Iris pigment epithelial cell (primary cell): ENCODE data around the gene NDUFA11.

Experiments
- DNase-seq: peaks from one replicate; pipeline ENCODE4 v3.0.0-alpha.2; 2011; ENCODE audit warnings: low read depth

The NDUFA11 gene

DNA sequence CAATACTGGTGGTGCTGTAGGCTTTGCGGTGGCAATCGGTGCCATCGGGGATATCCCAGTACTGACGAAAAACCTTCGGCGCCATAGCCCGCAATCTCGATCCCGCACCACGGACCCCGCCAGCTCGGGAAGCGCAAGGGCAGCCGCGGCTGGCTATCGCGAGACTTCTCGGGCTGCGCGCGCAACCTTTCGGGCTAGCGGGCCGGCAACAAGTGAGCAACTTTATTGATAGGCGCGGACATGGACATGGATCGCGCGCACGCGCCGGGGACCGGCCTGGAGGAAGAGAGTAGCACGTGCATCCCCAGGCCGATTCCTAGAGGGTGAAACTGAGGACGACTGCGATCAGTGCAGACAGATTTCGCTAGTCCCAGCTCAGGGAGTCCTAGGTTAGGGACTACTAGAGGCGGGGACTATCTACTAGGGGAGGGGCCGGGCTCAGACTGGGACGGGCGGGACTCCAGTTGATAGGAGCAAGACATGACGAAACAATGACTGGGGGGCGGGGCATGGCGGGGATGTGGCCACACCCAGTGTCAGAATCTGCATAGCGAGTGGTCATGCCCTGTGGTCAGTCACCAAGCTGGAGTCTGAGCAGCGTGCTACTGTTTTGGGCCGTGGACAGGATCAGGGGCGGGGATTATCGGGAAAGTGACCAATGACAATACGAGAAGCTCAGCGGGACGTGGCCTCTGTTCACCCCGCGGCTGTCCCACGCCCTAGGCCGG, at the start of gene NDUFA11:
TSS of gene NDUFA11 (minus strand) at position 167 of the 728 bp plus-strand sequence. CDS start at position 85, 82 bp downstream.
- DNase-seq, result peak; percentile 95

DNA sequence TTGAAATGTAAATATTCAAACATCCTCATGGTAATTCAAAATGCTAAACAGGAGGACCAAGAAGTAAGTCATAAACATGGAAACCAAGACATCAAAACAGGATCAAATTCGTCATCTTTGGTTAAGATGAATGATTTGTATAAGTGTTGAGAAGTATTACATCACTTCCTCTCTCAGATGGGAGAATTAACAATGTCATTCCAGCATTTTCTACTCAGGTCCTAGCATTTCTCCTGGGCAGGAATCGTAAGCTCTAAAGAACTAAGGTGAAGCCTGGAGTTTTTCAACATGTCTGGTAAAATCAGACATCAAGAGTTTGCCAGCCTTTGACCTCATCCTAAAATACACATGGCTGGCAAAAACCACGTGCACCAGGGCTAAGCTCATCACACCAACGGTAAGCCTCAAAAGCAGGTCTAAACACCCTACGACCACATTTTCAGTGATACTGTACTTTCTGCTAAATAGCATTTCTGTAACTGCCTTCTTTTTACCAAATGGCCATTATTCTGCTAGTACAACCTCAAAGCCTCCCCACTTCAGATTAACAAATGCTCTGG, 49.5 kb upstream of the NDUFA11 start:
- peak; percentile 41 for DNase-seq

DNA sequence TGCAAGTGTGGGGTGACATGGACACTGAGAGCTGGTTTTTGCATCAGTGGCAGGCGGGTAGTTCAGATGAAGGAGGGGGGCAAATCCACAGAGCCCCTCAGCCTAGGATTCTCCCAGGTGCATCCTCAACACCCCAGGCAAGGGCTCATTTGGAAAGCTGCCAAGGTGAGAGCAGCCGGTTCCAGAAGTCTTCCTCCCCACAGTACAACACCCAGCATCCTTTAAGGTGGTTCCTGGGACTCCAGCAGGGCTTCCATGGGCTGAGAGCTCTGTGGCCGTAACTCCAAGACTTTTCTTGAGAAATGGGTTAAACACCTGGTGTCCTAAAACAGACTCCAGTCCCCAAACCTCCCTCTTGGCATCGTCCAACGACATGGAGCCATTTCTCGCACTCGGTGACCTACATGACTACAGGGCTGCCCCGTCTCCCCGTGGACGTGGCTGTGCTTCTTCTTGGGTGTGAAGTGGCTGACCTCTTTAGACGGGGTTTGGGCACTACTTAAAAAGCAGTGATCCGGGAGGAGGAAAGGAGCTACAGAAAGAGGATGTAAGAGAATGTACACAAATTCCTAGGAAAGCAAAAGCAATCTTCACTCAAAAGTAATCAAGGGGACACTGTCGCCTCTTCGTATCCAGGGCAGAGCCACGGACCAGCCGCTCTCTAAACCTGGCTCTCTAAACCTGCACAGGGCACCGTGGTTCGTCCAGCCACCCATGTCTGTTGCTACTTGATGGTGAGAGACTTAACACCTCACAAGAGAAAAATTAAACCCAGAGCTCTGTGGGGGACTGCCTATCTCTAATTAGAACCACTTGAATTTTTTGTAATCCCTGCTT, 48.8 kb upstream of the NDUFA11 start:
- DNase-seq, result no peak

DNA sequence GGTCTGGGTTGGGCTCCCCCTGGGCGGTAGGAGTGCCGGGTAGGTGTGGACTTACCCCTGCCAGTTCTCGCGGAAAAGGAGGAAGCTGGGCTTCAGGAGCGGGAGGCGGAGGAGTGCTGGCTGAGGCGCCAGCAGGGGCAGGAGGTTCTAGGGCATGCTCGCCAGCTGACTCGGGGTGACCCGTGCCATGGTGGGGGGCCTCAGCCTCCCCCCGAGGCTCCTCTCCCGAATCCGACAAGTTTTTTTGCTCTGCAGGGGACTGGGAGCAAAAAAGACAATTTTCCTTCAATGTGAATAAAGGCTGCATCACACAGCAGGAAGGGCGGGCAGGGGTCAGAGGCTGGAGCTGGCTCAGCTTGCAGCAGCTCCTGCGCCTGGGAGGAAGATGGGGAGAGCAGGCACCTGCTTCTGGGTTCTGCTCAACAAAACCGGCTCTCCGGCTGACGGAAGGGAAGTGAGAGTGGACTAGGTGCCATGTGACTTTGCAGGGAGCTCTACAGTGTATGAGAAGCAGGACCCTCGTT, 47.8 kb upstream of the NDUFA11 start:
- no peak for DNase-seq

DNA sequence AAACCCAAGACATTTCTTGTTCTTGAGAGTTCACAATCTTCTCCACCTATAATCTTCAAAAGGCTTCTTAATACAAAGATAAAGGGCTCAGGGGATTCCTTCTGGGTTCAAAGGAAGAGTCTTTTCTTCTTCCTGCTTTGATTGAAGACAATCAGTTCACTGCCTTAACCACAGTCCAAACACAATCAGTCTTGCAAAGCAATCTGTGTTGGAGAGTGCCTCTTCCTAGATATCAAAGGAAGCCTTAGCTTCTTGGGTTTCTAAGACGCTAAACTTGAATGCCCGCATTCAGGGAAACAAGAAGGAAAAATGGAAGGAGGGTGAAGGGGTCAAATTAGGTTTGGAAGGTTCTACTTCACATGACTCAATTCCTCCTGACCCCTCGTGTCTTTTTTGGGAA, 47.2 kb upstream of the NDUFA11 start:
- DNase-seq, result no peak

DNA sequence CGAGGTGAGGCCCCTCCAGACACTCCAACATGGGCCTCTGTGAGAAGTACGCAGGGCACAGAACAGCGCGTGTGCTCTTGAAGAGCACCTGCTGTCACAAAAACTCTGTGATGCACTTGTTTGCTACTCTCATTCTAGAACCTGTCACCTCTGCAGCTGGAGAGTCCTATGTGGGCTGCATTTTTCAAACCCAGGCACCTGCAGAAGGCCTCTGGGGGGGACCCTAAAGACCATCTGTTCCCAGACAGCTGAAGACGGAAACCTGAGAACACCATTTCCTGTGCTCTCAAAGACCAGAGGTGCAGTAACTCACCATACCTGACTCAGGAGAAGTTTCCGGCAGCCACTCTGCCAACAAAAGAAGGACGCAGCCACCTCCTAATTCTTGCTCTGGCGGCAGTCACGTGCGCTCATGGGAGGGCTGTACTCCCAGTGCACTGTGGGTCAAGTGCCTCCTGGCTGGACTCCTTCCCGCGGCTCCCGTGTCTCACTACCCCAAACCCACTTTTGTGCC, 46.3 kb upstream of the NDUFA11 start:
- DNase-seq, result no peak

DNA sequence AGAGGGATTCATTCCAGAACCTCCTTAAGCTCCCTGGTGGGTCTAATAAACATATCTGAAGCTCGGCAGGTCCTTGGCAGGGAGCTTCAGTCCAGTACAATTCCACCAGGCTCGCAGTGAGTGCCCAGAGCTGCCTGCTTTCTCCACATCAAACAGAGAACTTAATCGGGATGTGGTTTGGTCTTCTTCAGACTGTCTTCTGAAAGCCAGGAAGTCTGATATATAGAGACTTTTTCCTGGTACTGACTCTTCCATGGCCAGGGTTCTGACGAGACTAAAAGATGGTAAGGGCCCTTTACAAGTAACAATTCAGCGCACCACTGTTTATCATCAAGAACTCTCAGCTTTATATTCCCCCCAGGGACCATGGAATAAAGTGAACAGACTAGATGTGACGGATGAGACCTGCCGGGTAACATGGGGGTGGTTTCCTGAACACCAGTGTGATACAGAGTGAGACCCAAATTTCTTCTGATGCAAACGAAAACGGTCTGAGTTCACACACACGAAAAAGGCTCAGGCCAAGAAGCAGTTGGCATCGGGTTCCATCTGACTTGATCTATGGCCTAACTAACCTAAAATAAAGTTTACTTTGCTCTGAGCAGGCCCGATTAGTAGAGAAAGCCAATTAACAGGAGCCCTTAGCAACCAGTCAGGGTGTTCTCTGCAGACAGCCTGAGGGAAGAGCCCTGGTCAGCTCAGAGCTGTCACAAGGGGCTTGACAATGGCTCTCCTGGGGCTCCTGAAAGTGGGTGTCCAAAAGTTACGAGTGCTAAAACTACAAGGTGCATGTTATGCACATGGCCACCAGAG, 45.4 kb upstream of the NDUFA11 start:
- no peak for DNase-seq

DNA sequence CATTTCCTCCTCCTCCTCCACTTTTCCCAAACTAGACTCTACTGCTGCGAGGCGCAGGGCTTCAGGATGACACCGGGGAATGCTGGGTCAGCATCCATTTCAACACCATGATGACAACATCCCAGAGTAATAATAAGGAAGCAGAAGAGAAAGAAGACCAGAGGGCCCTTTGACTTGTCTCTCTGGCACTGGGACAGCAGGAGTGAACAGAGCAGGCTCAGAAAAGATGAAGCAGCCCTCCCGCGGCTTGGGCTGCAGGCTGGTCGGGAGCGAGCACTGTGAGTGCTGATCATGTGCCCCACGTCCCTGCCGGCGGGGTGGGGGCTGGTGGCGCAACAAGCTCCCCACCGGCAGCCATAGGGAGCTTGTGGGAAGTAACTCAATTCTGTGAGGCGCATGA, 43.8 kb upstream of the NDUFA11 start:
- peak; percentile 78 for DNase-seq

DNA sequence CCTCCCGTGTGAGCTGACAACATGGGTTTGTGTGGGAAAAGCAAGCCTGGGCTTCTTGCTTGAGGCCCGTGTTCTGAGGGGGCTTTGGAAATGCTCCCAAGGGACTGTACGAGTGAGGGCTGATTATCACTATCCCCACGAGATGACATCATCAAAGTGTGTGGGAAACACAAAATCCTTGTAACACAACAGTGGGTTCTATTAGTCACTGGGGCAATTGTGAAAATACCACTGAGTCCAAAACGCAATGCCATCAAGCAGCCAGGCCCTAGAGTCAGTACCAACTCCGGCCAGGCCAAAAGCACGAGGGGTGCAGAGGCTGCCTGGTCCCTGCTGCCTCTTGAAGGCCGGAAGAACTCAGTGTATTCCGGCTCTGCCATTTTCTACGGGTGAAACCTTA, 40.0 kb upstream of the NDUFA11 start:
- peak; percentile 72 for DNase-seq

DNA sequence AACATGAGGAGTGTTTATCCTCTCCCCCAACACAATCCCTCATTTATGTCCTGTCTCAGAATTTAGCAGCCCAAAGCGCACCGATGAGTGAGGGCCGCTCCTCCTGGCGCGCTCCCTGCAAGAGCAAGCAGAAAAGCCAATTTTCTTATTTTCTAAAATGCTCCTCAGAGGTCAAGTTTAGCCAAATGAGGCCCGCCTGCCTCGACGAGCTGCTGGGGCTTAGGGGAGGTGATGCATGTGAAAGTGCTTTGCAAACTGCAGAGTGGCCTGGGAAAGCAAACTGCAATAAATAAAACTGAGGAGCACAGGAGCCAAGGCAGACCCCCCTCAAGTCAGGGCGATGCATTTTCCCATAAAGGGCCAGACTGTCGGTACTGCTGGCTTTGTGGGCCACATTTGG, 39.5 kb upstream of the NDUFA11 start:
- DNase-seq, result no peak

DNA sequence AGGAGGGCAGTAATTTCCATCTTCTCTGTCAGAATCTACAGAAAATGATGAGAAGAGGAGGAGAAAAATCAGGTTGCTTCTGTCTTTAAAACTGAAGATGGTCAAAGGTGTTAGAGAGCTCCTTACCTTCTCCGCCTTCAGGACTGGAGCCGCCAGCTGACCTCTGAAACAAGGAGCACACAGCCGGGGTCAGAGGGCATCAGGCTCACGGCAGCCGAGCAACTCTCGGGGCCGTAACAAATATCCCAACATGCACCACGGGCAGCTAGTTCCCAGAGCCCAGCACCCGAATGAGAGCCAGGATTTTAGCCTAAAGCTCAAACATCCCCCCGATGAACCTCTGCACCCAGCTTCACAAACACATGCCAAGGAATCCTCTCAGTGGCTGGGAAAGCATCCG, 38.1 kb upstream of the NDUFA11 start:
- no peak for DNase-seq

DNA sequence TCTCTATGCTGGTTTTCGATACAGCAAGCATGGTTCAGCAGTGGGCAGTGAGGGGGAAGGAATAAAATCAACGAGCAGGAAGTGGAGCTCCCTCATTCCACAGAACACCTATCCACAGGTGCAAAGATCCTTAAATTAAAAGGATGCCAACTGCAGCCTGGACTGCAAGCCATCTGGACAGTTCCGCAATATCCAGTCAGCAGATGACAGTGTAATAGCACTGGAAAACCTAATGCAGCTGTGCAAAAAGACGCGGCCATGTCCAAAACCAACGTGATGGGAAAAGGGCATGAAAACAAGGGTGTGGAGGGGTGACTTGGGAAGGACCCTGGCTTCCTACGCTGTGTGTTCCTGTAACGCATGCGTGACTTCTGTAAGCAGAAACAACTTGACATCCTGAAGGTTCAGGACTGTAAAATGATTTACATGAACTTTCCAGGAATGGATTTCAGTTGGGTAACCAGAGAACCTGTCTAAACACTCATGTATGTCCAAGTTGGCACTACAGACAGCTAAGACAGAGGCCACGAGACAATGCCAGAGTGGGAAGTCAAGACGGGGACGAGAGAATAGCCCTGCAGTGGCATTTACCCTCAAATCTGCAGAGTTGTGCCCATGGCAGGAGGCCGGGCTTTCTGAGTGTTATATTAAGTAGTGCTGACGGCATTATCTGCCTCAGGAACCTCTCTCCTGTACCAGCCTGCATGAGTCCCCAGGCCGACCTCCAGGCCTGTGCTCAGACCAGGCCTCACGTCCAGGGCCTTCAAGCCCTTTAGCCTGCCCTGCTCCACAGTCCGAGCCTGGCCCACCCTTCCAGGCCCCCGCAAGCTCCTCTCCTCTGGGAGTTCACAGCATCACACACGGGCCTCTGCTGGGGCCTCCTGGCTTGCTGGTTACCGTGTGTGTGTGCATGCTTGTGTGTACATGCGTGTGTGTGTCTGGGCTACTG, 36.9 kb upstream of the NDUFA11 start:
- no peak for DNase-seq

DNA sequence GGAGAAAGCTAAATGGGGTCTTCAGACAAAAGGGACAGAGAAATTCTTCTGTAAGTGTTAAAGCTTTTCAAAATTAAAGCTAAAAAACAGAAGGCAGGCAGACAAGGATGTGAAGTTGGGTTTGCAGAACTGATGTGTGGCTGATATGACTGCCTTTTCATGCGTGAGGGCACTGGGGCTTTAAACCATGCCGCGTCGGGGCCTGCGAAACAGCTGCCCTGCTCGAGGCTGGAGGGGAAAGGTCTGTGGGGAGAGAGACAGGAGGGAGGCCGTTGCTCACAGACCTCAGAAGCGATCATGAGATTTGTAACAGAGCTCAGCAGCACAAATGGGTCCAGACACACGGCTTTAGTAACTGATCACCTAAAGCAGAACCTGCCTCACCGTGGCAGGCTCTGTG, 34.0 kb upstream of the NDUFA11 start:
- no peak for DNase-seq

DNA sequence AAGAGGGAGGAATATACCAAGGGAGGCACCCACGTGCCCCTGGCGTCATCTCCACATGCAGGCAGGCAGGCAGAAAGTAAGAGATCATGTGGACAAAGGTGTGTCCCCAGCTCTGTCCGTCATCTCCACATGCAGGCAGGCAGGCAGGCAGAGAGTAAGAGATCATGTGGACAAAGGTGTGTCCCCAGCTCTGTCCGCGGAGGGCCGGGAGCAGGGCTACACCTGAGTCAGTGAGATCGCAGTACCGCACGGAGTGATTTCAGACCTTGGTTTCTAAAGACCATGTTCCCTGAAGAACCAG, 32.7 kb upstream of the NDUFA11 start:
- DNase-seq, result no peak

DNA sequence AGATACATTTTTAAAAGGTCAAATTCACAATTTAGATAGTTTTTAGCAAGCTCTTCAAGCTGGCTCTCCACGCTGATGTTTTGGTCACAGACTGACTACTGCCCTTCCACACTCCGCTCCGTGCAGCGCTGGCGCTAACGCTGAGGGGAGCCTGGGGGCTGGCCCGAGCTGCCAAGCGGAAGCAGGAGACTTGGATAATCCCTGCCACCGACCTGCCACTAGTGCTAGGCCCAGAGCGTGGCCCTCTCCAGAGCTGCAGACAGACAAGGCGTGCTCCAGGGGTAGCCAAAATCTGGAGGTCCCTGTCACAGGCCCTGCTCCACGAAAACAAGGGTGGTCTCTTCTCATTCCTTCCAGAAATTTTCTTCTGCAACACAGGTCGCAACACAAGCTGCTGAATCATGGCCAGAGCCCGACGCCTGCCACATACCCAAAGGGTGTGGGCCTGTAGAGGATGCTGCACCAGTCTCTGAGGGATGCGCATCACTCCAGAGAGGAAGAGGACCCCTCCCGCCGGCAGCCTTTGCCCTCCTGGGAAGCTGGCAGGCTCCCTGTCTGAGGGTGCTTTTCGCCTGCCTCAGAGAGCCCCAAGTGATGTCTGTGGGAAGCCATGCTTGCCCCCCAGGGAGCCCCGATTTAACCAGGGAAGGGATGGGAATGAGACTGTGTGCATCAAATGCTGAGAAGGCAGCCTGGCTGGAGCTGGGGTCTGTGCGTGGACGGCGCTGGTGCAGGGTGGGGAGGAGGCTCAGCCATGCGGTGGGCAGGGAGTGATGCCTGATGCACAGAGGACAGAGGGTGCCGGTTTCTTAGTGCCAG, 32.1 kb upstream of the NDUFA11 start:
- DNase-seq, result no peak

DNA sequence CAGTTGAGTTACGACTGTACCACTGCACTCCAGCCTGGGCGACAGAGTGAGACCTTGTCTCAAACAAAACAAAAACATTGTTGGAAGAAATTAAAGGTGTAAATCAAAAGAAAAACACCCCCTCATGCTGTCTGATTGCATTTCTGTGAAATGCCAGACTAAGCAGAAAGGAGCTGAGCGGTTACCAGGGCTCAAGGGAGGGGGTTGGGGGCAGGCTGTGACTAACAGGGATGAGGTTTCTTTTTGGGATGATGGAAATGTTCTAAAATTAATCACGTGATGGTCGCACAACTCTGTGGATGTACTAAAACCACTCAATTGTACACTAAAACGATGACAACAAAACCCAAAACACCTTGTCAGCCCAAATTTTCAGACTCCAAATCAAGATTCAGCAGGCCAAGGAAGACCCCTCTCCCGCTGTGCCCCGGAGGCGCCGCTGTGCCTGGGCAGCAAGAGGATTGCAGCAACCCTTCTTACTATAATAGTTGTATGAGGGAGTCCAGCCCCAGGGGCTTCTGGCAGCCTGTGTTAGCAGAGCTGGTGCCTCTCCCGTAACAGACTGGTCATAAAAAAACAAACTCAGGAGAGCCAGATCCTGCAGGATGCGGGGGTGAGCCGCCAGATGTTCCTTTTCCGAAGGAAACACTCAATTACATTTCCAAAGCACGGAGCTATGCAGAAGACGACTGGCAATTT, 31.3 kb upstream of the NDUFA11 start:
- peak; percentile 44 for DNase-seq

DNA sequence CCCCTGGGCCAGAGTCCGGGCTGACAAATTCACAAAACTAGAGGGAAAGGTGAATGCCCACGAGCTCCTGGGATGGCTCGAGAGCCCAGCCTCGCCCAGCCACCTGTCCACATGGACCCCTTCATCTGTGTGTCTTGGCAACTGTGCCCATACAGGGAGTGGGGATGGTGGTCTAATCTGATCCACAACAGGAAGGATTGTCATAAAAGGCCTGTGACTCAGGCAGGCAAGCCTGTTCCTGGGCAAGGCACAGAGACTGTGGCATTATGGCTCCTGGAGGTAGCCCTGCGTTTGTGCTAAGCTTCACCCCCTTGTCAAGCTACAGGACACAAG, 30.4 kb upstream of the NDUFA11 start:
- DNase-seq, result no peak

DNA sequence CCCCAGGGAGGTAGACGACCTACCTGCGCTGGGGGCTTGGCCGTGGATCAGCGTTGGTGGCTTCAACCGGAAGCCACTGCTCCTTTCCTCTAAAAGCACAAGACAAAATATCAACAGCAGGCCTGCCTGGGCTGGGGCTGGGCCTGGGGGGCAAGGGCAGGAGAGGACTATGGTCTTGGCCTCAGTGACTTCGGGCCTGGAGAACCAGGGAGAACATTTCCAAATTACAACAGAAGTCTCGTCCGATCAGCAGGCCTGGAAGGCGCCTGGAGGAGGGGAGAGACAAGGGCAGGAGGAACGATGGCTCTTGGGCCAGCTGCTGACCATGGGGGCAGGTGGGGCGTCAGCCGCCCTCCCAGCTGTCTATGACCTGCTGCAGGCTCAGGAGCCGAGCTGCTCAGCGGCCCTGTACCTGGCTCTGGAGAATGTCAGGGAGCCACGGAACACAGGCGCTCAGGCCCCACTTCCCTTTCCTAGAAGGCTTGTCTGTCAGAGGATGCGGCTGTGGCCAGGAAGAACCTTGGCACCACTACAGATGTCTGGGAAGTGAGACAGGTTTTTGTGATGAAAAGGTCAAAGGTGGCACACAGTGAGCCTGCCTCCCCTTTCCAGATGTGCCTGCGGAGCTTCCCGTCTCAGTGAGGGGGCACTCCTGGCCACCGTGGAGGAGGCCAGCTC, 29.9 kb upstream of the NDUFA11 start:
- DNase-seq, result no peak
